Testis (tissue), 2 donors: Measurements from ENCODE around the gene SSBP2.

Source experiments
- CTCF ChIP-seq, 3 experiments: fragments of 450-650 bp in 2 of 3; fragments of 200-600 bp in 1 of 3; sonication (generic) in 1 of 3; IDR thresholded peaks; one replicate each; pipeline ENCODE4 v1.5.1; 2016 to 2019; ENCODE audit warnings: antibody characterized with exemption in 3 of 3, mild to moderate bottlenecking in 2 of 3, moderate library complexity in 1 of 3
- POLR2A ChIP-seq: fragments of 450-650 bp; IDR thresholded peaks from one replicate; pipeline ENCODE4 v1.6.1; 2017; ENCODE audit warnings: antibody characterized with exemption, mild to moderate bottlenecking, moderate library complexity

DNA sequence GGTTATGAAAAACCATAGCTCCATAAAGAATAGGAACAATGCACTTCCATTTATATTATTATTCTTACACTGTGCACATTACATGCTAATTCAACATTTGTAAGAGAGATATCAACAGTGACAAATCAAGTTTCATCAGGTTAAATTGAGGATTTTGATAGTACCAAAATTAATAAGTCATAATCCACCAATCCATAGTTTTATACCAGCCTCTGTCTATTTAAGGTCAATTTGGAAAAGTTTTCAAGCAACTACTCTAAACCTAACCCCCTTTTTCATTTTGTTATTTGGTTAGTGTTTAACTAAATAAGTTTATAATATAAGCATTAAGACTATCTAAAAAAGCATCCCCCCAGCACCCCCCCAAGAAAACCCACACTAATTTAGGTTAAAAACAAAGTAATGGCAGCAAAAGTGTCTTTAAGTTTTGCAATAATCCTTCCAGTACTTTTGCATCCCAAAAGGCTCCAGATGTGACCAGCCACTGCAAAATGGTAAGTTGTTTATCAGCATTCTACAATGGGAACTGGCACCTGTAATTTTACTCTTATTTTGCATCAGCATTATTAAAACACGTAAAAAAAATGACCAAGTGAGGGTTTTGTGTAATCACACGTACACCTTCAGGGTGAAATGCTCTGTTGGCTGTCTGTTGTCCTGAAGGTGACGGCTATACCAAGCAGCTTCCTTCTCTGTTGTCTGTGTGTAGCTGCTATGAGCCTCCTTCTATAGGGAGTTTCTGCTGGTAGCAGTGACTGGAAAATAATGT, 36.8 kb upstream of the SSBP2 start:
- TF ChIP-seq POLR2A, result no peak
- no peak for TF ChIP-seq CTCF (IDR thresholded peaks at IDR 0.05)
